ENCODE measurements around the gene ZNRF1.
A peak's percentile ranks its signal among the peaks of the same experiment; 100 is the strongest.

Gene ZNRF1

DNA sequence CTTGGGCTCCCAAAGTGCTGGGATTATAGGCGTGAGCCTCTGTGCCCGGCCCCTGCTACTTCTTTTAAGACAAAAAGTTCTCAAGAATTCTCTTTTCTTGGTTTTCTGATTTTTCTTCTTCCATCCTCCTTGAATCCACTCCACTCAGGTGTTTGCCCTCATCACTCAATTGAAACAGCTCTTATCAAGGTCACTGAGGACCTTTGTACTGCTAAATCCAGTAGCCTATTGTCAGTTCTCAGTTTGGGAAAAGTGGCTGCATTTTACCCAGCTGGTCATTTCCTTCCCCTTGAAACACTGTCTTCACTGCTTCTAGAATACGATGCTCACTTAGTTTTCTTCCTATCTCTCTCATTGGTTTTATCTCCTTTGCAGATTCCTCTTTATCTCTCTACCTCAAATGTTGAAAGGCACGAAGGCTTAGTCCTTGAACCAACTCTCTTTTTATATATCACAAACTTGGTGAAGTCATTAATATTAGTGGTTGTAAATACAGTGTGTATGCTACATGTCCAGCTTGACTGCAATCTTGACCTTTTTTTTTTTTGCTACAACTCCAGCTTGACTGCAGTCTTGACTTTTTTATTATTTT, 29.8 kb downstream of the ZNRF1 start:
- no peak for DNase-seq

DNA sequence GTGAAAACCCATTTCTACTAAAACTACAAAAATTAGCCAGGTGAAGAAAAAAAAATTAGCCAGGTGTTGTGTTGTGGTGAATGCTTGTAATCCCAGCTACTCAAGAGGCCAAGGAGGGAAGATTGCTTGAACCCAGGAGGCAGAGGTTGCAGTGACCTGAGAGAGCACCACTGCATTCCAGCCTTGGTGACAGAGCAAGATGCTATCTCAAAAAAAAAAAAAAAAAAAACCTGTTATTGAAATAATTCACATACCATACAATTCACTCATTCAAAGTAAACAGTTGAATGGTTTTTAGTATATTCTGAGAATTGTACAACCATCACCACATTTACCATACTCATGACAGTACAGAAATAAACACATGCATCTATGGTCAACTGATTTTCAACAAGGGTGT, 31.0 kb downstream of the ZNRF1 start:
- DNase-seq: no peak

DNA sequence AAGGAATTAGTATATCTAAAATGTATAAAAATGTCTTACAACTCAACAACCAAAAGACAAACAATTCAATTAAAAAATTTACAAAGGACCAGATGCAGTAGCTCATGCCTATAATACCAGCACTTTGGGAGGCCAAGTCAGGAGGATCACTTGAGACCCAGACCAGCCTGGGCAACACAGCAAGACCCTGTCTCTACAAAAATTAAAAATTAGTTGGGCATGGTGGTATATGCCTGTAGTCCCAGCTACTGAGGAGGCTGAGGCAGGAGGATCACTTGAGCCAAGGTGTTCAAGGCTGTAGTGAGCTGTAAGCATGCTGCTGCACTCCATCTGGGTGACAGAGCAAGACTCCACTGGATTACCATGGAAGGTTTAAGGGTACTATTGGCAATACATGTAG, 33.8 kb downstream of the ZNRF1 start:
- no peak for DNase-seq

DNA sequence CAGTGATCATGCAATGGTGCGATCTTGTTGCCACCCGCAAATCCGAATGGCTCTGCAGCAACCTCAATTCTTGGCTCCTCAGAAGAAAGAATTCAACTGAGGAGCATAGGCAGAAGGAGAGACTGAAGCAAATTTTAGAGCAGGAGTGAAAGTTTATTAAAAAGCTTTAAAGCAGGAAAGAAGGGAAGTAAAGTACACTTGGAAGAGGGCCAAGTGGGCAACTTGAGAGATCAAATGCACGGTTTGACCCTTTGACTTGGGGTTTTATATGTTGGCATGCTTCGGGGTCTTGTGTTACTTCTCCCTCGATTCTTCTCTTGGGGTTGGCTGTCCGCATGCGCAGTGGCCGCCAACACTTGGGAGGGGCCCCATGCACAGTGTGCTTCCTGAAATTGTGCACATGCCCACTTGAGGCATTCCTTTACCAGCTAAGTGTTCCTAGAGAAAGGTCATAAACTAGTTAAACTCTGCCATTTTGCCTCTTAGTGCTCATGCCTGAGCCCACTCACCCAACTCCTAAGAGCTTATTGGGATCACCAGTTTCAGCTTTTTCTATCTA, 36.7 kb downstream of the ZNRF1 start:
- DNase-seq: no peak

DNA sequence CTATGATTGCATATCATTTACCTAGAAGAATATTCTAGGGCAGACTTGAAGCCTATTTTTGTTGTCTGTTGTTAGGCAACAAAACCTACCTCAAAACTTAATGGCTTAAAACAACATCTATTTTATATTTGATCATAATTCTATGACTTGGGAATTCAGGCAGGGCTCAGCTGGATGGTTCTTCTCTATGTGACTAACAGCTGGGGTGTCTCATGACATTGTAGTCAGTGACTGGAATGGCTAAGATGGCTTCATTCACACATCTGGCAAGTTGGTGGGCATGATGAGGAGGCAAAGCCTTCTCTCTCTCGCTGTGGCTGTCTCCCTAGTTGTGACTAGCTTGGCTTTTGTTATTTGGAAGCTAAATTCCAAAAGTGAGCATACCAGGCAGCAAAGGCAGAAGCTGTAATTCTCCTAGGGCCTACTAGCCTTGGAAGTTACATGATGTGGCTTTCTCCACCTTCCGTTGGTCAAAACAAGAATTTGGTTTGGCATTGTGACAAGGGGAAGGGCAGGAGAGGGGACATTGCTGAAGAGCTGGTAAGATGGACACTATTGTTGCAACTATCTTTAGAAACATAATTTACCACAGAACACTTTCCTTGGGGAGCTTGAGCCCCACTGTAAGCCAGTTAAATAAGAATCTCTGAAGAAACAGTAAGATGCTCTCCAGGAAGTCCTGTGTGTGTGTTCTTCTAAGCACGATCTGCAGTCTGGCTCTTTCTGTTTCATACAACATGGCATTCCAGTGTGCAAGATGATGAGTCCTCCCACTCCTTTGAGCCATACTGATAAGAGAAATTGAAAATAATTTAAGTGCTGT, 39.4 kb downstream of the ZNRF1 start:
- no peak for DNase-seq

DNA sequence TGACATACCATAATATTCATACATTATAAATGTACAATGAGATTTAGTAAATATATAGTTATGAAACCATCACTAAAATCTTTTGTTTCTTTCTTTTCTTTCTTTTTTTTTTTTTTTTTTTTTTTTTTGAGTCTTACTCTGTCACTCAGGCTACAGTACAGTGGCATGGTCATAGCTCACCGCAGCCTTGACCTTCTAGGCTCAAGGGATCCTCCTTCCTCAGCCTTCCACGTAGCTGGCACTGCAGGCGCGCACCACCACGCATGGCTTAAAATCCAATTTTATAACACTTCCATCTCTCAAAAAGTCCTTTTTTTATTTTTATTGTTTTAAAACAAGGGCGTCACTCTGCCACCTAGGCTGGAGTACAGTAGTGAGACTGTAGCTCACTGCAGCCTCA, 41.1 kb downstream of the ZNRF1 start:
- DNase-seq: no peak

DNA sequence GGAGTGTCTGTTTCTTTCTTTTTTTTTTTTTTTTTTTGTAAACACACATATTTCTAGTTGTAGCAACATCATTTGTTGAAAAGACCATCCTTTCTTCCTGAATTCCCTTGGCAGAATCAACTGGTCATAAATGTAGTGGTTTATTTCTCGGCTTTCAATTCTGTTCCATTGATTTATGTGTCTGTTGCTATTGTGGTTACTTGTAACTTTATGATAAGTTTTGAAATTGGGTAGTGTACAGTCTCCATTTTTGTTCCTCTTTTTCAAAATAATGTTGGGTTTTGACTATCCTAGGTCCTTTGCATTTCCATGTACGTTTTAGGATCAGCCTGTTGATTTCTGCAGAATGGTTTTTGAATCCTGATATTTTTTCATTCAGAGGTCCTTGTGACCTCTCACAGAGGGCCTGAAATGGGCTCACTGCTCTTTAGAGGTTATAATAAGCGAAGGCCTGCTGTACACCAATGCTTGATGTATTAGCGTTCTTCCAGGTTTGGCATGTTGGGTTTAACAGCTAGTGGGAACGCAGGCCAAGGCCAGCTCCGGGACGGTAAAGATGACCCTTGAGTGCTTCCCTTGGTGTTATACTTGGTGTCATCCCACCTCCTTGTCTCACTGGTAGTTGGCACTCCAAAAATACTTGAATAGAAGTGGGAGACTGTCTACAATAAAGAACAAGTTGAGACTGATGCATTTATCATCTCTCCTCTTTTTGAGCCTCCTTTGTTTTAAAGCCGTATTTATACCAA, 43.8 kb downstream of the ZNRF1 start:
- DNase-seq: no peak

DNA sequence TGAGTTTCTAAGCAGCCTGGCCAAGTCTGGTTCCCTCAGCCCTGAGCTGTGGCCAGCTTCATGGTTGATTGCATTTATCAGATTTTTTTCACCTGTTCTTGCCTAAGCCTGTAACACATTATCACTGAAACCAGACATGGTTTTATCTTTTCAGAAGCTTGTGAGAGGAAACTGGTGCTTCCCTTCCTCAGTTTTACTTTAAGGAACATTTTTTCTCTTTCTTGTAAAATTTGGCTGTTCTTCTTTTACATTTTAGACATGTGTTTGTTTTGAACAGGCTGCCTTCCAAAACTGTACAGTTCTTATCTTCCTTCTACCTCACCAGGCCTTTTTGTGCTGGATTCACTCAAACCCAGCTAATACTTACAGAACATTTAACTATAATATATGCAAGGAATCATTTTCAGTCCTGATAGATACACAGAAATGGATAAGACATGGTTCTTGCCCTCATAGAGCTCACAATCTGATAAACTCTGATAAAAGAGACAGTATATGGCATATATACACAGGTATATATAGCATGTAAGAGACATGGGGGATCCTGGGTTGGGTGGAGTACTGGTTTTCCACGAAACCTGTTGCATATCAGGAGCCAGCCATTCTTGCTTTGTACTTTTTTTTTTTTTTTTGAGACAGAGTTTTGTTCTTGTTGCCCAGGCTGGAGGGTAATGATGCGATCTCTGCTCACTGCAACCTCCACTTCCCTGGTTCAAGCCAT, 44.5 kb downstream of the ZNRF1 start:
- DNase-seq: no peak

DNA sequence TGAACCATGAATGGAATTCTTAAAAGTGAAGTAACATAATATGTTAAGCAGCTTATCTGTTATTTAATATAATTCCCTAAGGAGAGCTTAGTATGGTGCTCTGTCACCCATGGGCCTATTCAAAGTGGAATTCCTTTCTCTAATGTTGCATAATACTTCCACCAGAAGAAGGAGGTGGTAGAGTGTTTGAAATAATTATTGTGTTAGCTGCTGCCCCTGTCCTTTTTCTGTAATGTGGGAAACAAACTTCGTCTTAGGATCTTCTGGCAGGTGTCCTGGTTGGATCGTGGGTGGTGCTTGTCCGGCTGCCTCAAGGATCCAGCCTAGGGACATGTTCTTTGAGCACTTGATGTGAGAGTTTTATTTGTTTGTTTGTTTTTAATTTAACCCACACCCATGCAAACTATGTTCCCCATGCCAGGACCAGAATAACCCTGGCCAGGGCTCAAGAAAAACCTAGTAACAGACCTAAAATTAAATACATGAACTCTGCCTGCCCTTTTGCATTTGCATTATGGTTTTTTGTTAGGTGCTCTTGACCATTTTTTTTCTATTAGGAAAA, 46.1 kb downstream of the ZNRF1 start:
- no peak for DNase-seq

DNA sequence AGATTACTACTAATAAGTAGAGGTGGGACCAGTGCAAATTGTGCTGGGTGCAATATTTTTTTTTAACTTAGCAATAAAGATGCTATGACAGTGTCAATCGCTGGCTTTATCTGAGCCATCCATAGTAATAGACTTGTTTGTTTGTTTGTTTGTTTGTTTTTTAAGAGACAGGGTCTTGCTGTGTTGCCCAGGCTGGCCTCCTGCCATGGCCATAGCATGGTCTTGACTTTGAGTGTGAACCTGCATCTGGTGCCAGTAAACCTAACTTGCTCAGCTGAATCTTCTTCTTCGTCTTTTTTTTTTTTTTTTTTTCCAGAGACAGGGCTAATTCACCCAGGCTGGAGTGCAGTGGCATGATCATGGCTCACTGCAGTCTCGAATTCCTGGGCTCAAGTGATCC, 46.6 kb downstream of the ZNRF1 start:
- no peak for DNase-seq

DNA sequence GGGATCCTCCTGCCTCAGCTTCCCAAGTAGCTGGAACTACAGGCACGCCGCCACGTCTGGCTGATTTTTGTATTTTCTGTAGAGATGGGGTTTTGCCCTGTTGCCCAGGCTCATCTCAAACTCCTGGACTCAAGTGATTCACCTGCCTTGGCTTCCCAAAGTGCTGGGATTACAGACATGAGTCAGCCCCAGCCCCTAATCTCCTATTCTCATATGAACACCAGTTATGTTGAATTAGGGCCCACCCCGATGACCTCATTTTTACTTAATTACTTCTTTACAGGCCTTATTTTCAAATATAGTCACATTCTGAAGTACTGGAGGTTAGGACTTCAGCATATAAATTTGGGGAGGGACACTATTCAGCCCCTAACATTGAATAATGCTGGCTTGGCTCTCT, 49.2 kb downstream of the ZNRF1 start:
- no peak for DNase-seq

DNA sequence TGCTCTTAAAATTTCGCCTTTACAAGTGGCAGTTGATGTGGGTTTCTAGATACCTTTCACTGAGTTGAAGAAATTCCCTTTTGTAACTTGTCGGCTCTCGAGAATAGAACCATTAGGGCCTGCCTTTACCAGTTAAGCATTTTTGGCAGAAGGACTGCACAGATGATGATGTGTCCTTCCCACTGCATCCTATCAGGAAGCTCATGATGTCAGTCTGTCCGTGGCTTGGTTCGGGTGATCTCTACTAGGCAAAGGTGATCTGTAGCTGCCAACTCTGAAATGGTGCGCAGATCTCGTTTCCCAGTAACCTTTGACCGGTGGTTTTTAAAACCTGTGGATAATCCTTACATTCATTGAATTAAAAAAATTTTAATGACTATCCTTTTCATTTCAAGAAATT, 49.7 kb downstream of the ZNRF1 start:
- no peak for DNase-seq

DNA sequence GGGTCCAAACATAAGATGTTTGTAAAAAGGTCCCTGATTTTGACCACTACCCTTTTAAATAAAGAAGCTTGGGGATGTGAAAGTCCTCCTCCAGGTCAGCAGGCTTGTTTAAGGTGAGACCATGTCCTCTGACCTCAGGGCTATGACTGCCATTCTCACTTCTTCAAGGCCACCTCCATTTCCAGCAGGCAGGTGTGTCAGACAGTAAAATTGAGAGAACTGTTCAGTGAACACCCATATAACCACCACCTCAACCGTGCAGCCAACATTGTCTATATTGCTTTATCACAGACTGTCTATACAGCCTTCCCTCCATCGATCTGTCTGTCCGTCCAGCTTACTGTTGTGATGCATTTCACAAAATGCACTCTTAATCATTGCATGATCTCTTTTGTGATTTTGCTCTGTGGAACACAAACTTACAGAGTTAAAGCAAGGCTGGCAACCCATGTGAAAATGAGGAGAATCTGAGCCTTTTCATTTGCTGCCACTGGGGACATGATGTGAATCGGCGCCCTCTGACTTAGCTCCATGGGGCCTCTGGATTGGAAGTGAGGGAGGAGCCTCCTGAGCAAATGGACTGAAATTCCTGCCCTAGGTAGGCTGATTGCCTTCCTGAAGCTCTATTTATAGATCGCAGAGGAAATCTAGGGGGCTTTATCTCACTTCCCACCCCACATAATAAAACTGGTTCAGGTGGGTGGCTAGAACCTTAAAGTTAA, 53.8 kb downstream of the ZNRF1 start:
- DNase-seq: no peak

DNA sequence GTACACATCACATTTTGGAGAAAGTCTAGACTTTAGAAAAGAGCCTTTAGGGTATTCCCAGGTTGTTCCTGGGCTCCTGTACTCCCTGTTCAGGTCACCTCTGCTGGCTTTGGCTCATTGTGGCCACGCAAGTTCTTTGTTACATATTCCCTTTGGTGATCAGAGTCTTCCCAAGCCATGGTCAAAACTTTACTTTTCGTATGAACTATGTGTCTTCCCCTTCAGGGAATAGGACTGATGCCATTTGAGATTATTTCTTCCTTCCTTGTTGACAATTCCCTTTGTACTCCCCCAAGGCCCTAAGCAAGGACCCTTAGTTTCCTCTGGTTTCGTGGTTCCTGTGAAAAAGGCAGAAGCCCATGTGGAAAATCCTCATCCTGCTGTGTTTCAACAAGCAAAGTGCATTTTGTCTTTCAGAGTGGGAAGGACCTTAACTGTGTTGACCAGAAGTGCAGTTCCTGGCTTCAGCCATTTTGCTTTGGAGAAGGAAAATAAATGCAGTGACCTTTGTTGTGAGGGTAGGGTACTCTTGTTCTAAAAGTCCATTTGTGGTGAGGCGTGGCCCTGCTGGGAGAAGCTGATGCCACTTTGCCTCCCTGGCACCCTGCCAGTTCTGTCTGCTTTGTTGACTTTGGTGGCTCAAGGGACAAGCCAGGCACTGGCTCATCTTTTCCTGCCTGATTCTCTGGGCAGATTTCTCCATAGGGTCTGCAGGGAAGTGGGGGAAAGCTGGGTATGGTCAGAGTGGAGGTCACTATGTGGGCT, 55.1 kb downstream of the ZNRF1 start:
- no peak for DNase-seq

DNA sequence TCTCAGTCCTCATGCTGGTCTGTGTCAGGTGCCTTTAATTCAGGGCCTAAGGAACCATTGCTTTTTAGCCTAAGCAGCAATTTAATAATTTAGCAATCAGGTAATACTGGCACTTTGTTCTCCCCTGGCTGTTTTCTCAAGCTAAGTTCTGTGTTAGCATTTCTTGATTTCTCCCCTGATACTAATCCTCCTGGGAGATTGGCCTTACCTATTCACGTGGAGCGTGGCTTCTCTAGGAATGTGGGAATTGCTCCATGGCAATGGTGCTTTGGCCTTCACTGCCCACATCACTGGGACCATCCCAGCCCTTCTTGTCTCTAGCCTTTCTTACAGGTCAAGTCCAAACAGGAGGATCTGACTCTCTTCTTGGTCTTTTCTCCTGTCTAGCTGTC, 55.7 kb downstream of the ZNRF1 start:
- no peak for DNase-seq

DNA sequence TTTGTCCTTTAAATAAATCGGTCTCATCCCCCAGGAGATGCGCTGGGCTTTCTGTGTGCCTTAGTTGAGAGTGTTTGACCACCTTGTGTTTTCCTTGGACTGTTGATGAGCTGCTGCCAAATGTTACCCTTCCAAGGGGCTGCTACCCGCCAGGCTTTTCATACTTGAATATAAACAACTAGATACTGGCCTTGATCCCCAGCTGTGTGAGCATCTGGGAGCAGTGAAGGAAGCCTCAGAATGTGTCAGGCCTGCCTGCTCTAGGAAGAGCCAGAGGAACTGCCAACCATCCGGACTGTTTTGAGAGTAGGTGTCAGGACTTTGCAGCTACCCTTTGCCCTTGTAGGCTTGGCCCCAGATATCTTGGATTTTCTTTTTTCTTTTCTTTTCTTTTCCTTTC, 60.0 kb downstream of the ZNRF1 start:
- DNase-seq: no peak

DNA sequence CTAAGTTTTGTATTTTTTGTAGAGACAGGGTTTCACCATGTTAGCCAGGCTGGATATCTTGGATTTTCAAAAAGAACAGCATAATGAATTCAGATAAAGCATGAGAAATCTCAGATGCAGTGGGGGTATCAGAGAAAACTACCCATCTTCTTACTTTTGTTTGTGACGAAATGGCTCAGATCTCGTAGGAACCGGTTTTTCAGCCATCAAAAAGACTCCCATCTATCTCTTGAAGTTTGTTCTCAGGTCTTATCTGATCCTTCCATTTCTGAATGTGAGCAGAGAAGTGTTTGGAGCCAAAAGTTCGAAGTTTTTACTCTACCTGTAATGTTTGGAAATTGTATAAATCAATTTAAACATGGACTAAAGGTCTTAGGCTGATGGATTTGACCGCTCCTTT, 60.6 kb downstream of the ZNRF1 start:
- no peak for DNase-seq

DNA sequence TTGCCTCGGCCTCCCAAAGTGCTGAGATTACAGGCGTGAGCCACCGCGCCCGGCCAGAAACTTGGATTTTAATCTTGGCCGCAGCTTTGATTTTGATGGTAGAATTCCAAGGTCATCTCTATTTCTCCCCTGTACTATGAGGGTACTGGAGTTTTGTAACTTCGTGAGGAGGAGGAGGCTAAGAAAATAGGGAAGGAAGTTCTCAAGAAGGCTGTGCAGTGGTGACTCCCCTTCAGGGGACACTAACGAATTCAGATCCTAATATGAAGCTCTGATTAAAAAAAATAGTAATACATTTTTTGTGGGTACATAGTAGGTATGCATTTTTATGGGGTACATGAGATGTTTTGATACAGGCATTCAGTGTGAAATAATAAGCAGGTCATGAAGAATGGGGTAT, 61.9 kb downstream of the ZNRF1 start:
- no peak for DNase-seq

DNA sequence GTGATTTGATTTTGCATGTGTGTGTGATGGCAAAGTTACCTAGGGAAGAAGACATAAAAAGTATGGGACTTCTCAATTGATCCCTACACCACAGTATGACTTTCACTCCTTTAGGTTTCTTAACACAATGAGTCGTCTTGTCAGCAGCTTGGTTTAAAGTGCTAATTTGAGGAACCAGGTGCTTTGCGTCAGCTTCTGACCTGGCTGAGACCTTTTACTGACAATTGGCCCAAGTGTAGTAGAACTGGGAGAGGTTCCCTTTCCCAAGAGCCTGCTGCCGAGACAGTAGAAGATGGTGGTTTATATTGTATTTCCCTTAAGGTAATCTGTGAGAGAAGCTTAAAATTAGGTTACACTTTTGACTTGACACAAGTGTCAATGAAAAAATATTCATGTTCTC, 62.8 kb downstream of the ZNRF1 start:
- DNase-seq: no peak

DNA sequence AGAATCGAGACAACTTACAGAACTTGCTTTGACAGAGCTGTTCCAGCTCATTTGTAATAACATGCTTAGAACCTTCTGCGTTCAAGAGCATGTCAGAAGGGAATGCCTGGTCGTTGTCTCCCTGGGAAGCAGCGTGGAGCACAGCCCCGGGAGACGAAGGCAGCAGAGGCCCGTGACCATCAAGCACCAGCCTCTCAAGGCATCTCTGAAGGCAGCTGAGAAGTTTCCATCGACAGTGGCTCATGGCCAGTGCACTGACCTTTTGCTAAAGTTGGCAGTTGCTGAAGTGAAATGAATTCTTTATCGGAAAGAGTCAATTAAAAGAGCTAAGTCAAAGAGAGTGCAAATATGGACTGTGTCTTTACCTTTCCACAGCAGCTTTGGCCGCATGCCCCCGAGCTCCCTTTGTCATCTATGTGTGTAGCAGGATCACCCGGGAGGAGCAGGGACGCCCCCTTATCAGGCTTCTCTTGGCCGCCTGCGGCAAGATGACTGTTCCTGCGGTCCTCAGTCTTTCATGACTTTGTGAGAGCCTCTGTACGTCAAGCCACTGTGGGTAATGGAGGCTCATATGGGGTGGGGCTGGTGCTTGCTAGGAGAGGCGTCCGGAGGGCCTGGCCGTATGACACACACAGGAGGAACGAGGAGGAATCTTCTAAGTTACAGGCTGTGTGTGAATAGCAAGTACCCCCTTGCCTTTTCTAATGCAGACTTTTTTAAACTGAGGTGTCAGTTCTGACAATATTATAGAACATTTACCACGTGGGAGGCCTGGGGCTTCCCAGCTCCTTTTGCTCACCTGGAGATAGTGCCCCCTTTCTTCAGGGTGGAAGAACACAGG, 63.5 kb downstream of the ZNRF1 start:
- DNase-seq: peak; percentile 68
